Suppressor macrophage (primary cell): ENCODE data around the gene ZHX3.
A peak's percentile ranks its signal among the peaks of the same experiment; 100 is the strongest.
"Not testable (repeated sequence)": the region's sequence is repeated elsewhere in the genome, so short reads cannot be mapped to it uniquely, and the experiment has no call there.

ENCODE experiments used
- DNase-seq, 4 experiments: peaks; one replicate each; pipeline ENCODE4 v3.0.0-alpha.2; 2020 to 2022

Gene ZHX3

GRCh38 chr20:41256516-41256915, 61.0 kb downstream of the ZHX3 start:
- no peak for DNase-seq

- DNase-seq = no peak
Measured at GRCh38 chr20:41255655-41256054, 61.9 kb downstream of the ZHX3 start.

GRCh38 chr20:41249411-41250281, 67.9 kb downstream of the ZHX3 start:
- DNase-seq = peak; percentile 9 to 46 (median 40)

- DNase-seq = no peak
Measured at GRCh38 chr20:41248368-41249024, 69.0 kb downstream of the ZHX3 start.

- no peak for DNase-seq
Measured at GRCh38 chr20:41247523-41248367, 69.8 kb downstream of the ZHX3 start.

GRCh38 chr20:41245086-41245707, 72.3 kb downstream of the ZHX3 start:
- no peak for DNase-seq

- no peak for DNase-seq
Measured at GRCh38 chr20:41242807-41243206, 74.7 kb downstream of the ZHX3 start.

- DNase-seq = no peak
Measured at GRCh38 chr20:41242352-41242751, 75.2 kb downstream of the ZHX3 start.

GRCh38 chr20:41237233-41237632, 80.3 kb downstream of the ZHX3 start:
- DNase-seq = not testable (repeated sequence)

GRCh38 chr20:41236818-41237217, 80.7 kb downstream of the ZHX3 start:
- DNase-seq = not testable (repeated sequence)

GRCh38 chr20:41234546-41234945, 83.0 kb downstream of the ZHX3 start:
- DNase-seq = no peak

- DNase-seq = peak in 3 of 4 experiments; percentile 20 to 24 (median 22)
Measured at GRCh38 chr20:41234041-41234440, 83.5 kb downstream of the ZHX3 start.

- peak; percentile 21 to 68 (median 42) for DNase-seq
Measured at GRCh38 chr20:41232973-41233926, 84.3 kb downstream of the ZHX3 start.

- DNase-seq = no peak
Measured at GRCh38 chr20:41231136-41231535, 86.4 kb downstream of the ZHX3 start.

GRCh38 chr20:41230136-41230535, 87.4 kb downstream of the ZHX3 start:
- no peak for DNase-seq

GRCh38 chr20:41229259-41229658, 88.3 kb downstream of the ZHX3 start:
- no peak for DNase-seq

GRCh38 chr20:41228858-41229257, 88.7 kb downstream of the ZHX3 start:
- DNase-seq = no peak

- DNase-seq = no peak
Measured at GRCh38 chr20:41226426-41226825, 91.1 kb downstream of the ZHX3 start.

- no peak for DNase-seq
Measured at GRCh38 chr20:41225091-41225490, 92.4 kb downstream of the ZHX3 start.

GRCh38 chr20:41224281-41224680, 93.2 kb downstream of the ZHX3 start:
- DNase-seq = peak in 2 of 4 experiments; percentile 25 to 30

- DNase-seq = no peak
Measured at GRCh38 chr20:41223112-41223511, 94.4 kb downstream of the ZHX3 start.
